ENCODE data around the gene CYP2A7.
"Not testable (repeated sequence)": the region's sequence is repeated elsewhere in the genome, so short reads cannot be mapped to it uniquely, and the experiment has no call there.

The CYP2A7 gene

DNA sequence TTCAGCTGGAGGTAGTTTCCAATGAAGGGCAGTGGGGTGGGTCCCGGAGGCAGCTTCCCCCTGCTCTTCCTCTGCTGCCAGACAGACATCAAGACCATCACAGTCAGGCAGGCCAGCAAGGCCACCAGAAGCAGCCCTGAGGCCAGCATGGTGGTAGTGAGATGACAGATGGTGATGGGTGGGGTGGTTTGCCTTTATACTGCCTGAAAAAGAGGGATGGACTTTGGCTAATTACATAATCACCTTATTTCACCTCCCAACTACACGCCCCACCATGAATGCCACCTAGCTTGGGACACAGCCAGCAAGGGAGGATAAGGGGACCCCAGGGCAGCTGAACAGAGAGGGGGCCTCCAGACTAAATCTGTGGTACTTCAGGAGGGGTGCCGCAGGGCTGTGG, at the start of gene CYP2A7:
Gene CYP2A7 (minus strand): TSS at position 170 of the 400 bp plus-strand sequence. CDS start 21 bp downstream, at position 149.
- DNase-seq (ENCODE audit: low read depth in 3 of 3), result not testable (repeated sequence)

DNA sequence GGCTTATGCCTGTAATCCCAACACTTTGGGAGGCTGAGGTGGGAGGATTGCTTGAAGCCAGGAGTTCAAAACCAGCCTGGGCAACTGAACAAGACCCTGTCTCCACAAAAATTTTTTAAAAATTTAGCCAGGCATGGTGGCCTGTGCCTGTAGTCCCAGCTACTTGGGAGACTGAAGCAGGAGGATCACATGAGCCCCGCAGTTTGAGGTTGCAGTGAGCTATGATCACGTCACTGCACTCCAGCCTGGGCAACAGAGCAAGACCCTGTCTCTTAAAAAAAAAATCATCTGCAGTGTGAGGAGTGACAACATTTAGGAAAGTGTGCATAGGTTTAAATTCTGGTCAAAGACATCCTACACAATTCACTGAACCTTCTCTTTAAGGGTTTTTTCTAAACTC, 48.8 kb upstream of the CYP2A7 start:
- DNase-seq (ENCODE audit: low read depth in 3 of 3), result not testable (repeated sequence)

GRCh38 chr19:40929942-40930341, 47.9 kb upstream of the CYP2A7 start:
- DNase-seq (ENCODE audit: low read depth in 3 of 3), result not testable (repeated sequence)

GRCh38 chr19:40928850-40929249, 46.8 kb upstream of the CYP2A7 start:
- no peak for DNase-seq (ENCODE audit: low read depth in 3 of 3)

DNA sequence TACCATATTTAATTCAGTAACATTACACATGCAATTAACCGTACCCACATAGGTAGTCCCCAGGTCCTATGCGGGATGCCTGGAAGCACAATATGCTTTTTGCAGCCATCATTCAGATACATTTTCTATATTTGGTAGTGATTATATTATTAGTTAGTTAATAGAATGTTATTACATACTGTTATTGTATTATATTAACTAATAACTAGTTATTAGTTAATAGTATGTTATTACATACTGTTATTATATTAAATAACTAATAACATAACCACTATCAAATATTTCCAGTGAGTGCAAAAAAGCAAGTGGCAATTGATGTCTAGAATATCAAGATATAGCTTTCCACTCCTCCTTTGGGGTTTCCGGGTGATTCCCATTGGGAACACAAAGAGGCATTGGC, 45.5 kb upstream of the CYP2A7 start:
- no peak for DNase-seq (ENCODE audit: low read depth in 3 of 3)

DNA sequence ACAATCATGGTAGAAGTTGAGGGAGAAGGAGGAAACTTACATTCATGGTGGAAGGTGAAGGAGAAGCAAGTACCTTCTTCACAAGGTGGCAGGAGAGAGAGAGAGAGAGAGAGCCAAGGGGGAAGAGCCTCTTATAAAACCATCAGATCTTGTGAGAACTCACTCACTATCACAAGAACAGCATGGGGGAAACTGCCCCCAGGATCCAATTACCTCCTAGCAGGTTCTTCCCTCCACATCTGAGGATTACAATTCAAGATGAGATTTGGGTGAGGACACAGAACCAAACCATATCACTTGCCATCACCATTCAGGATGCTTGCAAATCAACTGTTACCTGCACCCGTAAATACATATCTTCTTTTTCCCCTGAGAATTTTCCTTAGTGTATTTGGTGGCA, 44.2 kb upstream of the CYP2A7 start:
- DNase-seq (ENCODE audit: low read depth in 3 of 3), result not testable (repeated sequence)

DNA sequence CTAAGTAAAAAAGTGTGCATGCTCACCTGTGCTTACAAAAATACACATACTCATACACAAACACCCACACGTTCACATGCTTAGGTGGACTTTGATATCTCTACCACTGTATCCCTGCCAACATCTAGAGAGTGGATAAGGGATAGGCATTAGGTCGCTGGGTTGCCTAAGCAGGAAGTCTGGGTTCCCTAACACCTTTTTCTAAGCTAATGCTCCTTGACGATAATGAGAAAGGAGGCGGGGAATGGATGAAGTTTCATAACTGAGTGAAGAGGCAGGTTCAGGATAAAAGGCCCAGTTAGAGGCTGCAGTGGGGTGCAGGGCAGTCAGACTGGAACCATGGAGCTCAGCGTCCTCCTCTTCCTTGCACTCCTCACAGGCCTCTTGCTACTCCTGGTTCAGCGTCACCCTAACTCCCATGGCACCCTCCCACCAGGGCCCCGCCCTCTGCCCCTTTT, 41.9 kb upstream of the CYP2A7 start:
- DNase-seq (ENCODE audit: low read depth in 3 of 3), result no peak

DNA sequence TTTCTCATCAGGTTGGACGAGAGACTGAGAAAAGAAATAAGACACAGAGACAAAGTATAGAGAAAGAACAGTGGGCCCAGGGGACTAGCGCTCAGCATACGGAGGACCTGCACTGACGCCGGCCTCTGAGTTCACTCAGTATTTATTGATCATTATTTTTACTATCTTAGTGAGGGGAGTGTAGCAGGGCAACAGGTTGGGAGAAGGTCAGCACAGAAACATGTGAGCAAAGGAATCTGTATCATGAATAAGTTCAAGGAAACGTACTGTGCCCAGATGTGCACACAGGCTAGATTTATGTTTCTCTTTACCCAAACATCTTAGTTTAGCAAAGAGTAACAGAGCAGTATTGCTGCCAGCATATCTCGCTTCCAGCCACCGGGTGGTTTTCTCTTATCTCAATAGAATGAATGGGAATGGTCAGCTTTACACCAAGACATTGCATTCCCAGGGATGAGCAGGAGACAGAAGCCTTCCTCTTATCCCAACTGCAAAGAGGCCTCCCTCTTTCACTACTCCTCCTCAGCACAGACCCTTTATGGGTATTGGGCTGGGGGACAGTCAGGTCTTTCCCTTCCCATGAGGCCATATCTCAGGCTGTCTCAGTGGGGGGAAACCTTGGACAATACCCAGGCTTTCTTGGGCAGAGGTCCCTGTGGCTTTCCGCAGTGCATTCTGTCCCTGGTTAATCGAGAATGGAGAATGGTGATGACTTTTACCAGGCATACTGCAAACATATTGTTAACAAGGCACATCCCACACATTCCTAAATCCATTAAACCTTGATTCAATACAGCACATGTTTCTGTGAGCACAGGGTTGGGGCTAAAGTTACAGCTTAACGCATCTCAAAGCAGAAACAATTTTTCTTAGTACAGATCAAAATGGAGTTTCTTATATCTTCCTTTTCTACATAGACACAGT, 40.5 kb upstream of the CYP2A7 start:
- DNase-seq (ENCODE audit: low read depth in 3 of 3), result not testable (repeated sequence)

DNA sequence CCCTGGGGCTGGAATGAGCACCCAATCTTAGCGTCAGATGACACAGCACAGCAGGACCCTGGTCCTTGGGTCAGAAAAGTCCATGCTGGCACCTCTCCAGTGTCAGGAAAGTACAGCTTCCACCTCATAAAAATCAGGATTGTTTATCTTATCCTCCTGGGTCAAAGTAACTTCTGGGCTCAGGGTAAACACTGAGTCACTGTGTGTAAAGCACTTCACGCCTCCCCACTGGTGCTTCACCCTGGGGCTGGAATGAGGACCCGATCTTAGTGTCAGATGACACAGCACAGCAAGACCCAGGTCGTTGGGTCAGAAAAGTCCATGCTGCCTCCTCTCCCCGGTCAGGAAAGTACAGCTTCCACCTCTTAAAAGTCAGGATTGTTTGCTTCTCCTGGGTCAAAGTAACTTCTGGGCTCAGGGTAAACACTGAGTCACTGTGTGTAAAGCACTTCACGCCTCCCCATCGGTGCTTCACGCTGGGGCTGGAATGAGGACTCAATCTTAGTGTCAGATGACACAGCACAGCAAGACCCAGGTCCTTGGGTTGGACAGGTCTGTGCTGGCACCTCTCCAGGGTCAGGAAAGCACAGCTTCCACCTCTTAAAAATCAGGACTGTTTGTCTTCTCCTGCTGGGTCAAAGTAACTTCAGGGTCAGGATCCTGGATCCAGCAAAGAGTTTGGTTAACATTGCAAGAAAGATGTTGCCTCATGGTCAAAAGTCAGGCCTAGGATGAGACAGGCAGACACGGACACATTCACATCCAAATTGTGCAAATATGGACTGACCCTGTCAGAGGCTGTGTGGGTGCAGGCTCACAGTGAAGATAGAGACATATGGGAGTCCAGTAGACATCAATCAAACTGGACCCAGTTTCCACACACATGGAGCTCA, 39.2 kb upstream of the CYP2A7 start:
- no peak for DNase-seq (ENCODE audit: low read depth in 3 of 3)

DNA sequence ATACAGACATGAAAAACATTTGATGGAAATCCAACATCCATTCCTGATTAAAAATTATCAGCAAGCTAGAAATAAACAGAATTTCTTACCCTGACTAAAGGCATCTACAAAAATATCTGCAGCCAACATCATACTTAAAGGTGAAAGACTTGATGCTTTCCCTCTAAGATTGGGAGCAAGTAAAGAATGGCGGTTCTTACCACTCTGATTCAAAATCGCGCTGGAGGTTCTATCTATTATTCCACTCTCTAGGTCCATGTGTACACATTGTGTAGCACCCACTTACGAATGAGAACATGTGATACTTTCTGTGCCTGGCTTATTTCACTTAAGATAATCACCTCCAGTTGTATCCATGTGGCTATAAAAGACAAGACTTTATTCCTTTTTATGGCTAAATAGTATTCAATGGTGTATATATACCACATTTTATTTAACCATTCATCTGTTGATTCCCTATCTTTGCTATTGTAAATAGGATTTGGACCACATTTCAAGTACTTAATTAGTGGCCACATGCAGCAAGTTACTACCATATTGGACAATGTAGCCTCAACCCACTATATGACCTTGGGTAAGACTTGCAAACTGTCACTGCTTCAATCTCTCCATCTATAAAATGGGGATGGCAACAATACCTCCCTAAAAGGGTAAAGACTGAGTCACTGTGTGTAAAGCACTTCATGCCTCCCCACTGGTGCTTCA, 38.4 kb upstream of the CYP2A7 start:
- no peak for DNase-seq (ENCODE audit: low read depth in 3 of 3)

DNA sequence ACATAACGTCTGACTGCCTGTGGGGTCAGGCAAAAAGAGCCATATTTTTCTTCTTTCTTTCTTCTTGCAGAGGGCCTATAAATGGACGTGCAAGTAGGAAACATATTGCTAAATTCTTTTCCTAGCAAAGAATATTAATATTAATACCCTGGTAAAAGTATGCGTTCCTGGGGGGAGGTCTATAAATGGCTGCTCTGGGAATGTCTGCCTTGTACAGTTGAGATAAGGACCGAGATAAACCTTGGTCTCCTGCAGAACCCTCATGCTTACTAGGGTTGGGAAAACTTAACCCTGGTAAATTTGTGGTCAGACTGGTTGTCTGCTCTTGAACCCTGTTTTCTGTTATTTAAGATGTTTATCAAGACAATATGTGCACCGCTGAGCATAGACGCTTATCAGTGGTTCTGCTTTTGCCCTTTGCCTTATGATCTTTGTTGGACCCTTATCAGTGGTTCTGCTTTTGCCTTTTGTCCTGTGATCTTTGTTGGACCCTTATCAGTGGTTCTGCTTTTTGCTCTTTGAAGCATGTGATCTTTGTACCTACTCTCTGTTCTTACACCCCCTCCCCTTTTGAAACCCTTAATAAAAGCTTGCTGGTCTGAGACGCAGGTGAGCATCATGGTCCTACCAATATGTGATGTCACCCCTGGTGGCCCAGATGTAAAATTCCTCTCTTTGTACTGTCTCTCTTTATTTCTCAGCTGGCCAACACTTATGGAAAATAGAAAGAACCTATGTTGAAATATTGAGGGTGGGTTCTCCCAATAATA, 37.7 kb upstream of the CYP2A7 start:
- not testable (repeated sequence) for DNase-seq (ENCODE audit: low read depth in 3 of 3)

DNA sequence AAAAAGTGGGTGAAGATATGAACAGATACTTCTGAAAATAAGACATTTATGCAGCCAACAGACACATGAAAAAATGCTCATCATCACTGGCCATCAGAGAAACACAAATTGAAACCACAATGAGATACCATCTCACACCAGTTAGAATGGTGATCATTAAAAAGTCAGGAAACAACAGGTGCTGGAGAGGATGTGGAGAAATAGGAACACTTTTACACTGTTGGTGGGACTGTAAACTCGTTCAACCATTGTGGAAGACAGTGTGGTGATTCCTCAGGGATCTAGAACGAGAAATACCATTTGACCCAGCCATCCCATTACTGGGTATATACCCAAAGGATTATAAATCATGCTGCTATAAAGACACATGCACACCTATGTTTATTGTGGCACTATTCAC, 36.3 kb upstream of the CYP2A7 start:
- not testable (repeated sequence) for DNase-seq (ENCODE audit: low read depth in 3 of 3)

- peak in 1 of 3 experiments; percentile 12 for DNase-seq (ENCODE audit: low read depth in 3 of 3)
Measured at GRCh38 chr19:40908976-40909375, 26.9 kb upstream of the CYP2A7 start.

- DNase-seq (ENCODE audit: low read depth in 3 of 3), result peak; percentile 13 to 62 (median 51)
Measured at GRCh38 chr19:40907968-40908735, 26.1 kb upstream of the CYP2A7 start.

DNA sequence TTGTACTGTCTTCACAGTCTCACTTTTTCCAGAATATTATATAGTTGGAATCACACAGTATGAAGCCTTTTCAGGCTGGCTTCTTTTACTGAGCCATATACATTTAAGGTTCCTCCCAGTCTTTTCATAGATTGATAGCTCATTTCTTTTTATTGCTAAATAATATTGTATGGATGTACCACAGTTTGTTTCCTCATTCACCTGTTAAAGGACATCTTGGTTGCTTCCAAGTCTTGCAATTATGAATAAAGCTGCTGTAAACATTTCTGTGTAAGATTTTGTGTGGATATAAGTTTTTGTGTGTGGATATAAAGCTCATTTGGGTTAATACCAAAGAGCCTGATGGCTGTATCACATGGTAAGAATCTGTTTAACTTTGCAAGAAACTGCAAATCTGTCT, 24.5 kb upstream of the CYP2A7 start:
- no peak for DNase-seq (ENCODE audit: low read depth in 3 of 3)

GRCh38 chr19:40904673-40905156, 22.7 kb upstream of the CYP2A7 start:
- not testable (repeated sequence) for DNase-seq (ENCODE audit: low read depth in 3 of 3)

- not testable (repeated sequence) for DNase-seq (ENCODE audit: low read depth in 3 of 3)
Measured at GRCh38 chr19:40901975-40902750, 20.1 kb upstream of the CYP2A7 start.

GRCh38 chr19:40900521-40900920, 18.5 kb upstream of the CYP2A7 start:
- not testable (repeated sequence) for DNase-seq (ENCODE audit: low read depth in 3 of 3)

DNA sequence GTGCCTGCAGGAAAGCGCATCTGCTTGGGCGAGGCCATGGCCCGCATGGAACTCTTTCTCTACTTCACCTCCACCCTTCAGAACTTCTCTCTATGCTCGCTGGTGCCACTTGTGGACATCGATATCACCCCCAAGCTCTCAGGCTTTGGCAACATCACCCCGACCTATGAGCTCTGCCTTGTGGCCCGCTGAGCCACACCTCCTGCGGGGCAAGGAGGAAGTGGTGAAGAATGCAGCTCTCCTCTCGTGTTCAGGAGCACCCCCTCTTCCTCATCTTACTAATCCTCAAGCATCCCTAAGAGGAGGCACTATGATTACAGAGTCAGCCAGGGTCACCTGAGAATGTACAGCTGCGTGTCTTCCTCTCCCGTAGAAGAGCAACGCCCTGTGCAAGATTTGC, 17.9 kb upstream of the CYP2A7 start:
- not testable (repeated sequence) for DNase-seq (ENCODE audit: low read depth in 3 of 3)
